SK-N-SH (cell line): ENCODE results near the gene SIT1.

Experiments
- EP300 ChIP-seq, 2 experiments: IDR thresholded peaks; 2 replicates each; pipeline versions ENCODE4 v1.4.0 to v1.6.1; 2012; ENCODE audit warnings: borderline replicate concordance in 1 of 2, low read depth in 1 of 2, low read length in 1 of 2
- JUND ChIP-seq: IDR thresholded peaks from 2 replicates; pipeline ENCODE4 v1.4.0; 2012
- POLR2AphosphoS5 ChIP-seq: IDR thresholded peaks from 2 replicates; pipeline ENCODE4 v1.6.1; 2012; ENCODE audit warnings: low read depth, low read length
- RAD21 ChIP-seq: IDR thresholded peaks from 2 replicates; pipeline ENCODE4 v1.6.1; 2012; ENCODE audit warnings: mild to moderate bottlenecking, low read length
- TAF1 ChIP-seq: IDR thresholded peaks from 2 replicates; pipeline ENCODE4 v1.6.1; 2012; ENCODE audit warnings: low read depth, mild to moderate bottlenecking, low read length, moderate library complexity, borderline replicate concordance
- TCF12 ChIP-seq: IDR thresholded peaks from 2 replicates; pipeline ENCODE4 v1.4.0; 2012
- TEAD4 ChIP-seq: IDR thresholded peaks from 2 replicates; pipeline ENCODE4 v1.4.0; 2012; ENCODE audit warnings: mild to moderate bottlenecking, borderline replicate concordance; ENCODE audit not compliant: insufficient read depth
- YY1 ChIP-seq: IDR thresholded peaks from 2 replicates; pipeline ENCODE4 v1.4.0; 2012; ENCODE audit warnings: low read depth, mild to moderate bottlenecking
- TF ChIP-seq, protein P1 (sequence below): fragments of 150-350 bp; IDR thresholded peaks from 2 replicates; pipeline ENCODE4 v1.6.1; 2017; ENCODE audit warnings: antibody characterized with exemption, low read length, low read depth, borderline replicate concordance
- TF ChIP-seq, protein P2 (sequence below): fragments of 200-600 bp; sonication (generic); IDR thresholded peaks from 2 replicates; pipeline ENCODE4 v1.6.1; 2017; ENCODE audit warnings: antibody characterized with exemption, mild to moderate bottlenecking, moderate library complexity
- TF ChIP-seq, protein P3 (sequence below): IDR thresholded peaks from 2 replicates; pipeline ENCODE4 v1.4.0; 2012; ENCODE audit warnings: low read depth

DNA sequence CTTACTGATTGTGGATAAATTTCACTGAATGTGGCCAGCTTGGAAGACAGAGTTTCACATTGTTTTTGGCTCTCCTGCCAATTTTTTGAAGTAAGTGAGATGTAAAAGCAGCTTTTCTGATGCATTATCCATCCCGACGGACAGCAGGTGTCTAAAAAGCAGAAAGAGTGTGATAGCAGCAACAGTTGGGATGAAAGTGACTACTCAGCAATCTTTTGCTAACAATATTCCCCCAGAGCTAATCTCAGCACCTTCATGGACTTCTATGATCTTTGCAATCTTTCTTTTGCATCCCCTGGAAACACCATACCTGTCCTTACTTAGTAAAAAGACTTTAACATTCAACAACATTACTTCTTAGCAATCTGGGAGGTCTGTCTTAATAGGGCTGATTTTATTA lies 37.9 kb downstream of the SIT1 start:
- TF ChIP-seq, protein P1, sequence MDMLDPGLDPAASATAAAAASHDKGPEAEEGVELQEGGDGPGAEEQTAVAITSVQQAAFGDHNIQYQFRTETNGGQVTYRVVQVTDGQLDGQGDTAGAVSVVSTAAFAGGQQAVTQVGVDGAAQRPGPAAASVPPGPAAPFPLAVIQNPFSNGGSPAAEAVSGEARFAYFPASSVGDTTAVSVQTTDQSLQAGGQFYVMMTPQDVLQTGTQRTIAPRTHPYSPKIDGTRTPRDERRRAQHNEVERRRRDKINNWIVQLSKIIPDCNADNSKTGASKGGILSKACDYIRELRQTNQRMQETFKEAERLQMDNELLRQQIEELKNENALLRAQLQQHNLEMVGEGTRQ, result no peak
- TF ChIP-seq TEAD4 (no peak), JUND (no peak), POLR2AphosphoS5 (no peak), YY1 (no peak), EP300 (IDR thresholded peaks at IDR 0.05; ENCODE audit: borderline replicate concordance in 1 of 2, low read depth in 1 of 2, low read length in 1 of 2) (no peak), TCF12 (no peak), RAD21 (no peak), TAF1 (no peak)
- TF ChIP-seq, protein P2, sequence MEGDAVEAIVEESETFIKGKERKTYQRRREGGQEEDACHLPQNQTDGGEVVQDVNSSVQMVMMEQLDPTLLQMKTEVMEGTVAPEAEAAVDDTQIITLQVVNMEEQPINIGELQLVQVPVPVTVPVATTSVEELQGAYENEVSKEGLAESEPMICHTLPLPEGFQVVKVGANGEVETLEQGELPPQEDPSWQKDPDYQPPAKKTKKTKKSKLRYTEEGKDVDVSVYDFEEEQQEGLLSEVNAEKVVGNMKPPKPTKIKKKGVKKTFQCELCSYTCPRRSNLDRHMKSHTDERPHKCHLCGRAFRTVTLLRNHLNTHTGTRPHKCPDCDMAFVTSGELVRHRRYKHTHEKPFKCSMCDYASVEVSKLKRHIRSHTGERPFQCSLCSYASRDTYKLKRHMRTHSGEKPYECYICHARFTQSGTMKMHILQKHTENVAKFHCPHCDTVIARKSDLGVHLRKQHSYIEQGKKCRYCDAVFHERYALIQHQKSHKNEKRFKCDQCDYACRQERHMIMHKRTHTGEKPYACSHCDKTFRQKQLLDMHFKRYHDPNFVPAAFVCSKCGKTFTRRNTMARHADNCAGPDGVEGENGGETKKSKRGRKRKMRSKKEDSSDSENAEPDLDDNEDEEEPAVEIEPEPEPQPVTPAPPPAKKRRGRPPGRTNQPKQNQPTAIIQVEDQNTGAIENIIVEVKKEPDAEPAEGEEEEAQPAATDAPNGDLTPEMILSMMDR, result no peak
- TF ChIP-seq, protein P3, sequence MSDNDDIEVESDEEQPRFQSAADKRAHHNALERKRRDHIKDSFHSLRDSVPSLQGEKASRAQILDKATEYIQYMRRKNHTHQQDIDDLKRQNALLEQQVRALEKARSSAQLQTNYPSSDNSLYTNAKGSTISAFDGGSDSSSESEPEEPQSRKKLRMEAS, result no peak
